CD4-positive, alpha-beta T cell (primary cell): ENCODE data around the gene TLL1. TPM values are rescaled to one million over a fixed set of nuclear protein-coding genes. Genes with fewer than 3 reads are reported as not detected.

Experiments
- ATAC-seq: fragments of 200-7000 bp; cut with Tn5 transposase; one replicate; pipeline ENCODE4 v1.10.0; 2022; ENCODE audit warnings: mild to moderate bottlenecking; ENCODE audit not compliant: poor library complexity
- CTCF ChIA-PET: fragments of 350-600 bp; sonication (Branson Sonifier 250); formaldehyde crosslinking; loops from one replicate; lab custom pipeline; 2021; ENCODE audit warnings: antibody characterized with exemption, inconsistent platforms; lab: Charles Lee
- POLR2A ChIA-PET: fragments of 350-600 bp; sonication (Branson Sonifier 250); formaldehyde crosslinking; loops from one replicate; lab custom pipeline; 2021; ENCODE audit warnings: antibody characterized with exemption, inconsistent platforms; lab: Charles Lee
- DNase-seq, 14 experiments: peaks; one replicate each; pipeline ENCODE4 v3.0.0-alpha.2; 2013 to 2020; ENCODE audit warnings: mixed read lengths in 2 of 14
- H3K27ac ChIP-seq, 2 donors: one replicate each; pipeline versions ENCODE4 v1.5.1 to v1.7.0; 2013; ENCODE audit warnings: low read length in 2 of 2, low read depth in 1 of 2, mild to moderate bottlenecking in 1 of 2
- H3K27me3 ChIP-seq, 2 experiments: 1 replicate in 1 of 2; 2 replicates in 1 of 2; pipeline versions ENCODE4 v1.6.1 to v1.7.0; 2013; ENCODE audit warnings: low read length in 2 of 2, control low read depth in 1 of 2, mild to moderate bottlenecking in 1 of 2, moderate library complexity in 1 of 2; ENCODE audit not compliant: insufficient read depth in 2 of 2, control insufficient read depth in 1 of 2
- H3K36me3 ChIP-seq: one replicate; pipeline ENCODE4 v1.6.1; 2013; ENCODE audit warnings: low read length, control low read depth; ENCODE audit not compliant: insufficient read depth
- H3K4me1 ChIP-seq: one replicate; pipeline ENCODE4 v1.6.1; 2013; ENCODE audit warnings: low read length, control low read depth; ENCODE audit not compliant: insufficient read depth
- H3K4me3 ChIP-seq: one replicate; pipeline ENCODE4 v1.5.1; 2013; ENCODE audit warnings: mild to moderate bottlenecking, low read length, moderate library complexity
- H3K9me3 ChIP-seq, 2 experiments: 1 replicate in 1 of 2; 2 replicates in 1 of 2; pipeline versions ENCODE4 v1.6.1 to v1.7.0; 2013; ENCODE audit warnings: low read length in 2 of 2, mild to moderate bottlenecking in 2 of 2, control low read depth in 1 of 2, moderate library complexity in 1 of 2; ENCODE audit not compliant: control insufficient read depth in 1 of 2, insufficient read depth in 1 of 2
- H3K27ac Mint-ChIP-seq: one replicate; pipeline ENCODE4 v1.8.0; 2020; ENCODE audit warnings: mixed read lengths
- H3K27me3 Mint-ChIP-seq: one replicate; pipeline ENCODE4 v1.8.0; 2021; ENCODE audit warnings: mixed read lengths
- H3K36me3 Mint-ChIP-seq: one replicate; pipeline ENCODE4 v1.8.0; 2021; ENCODE audit warnings: low read depth, mixed read lengths
- H3K4me1 Mint-ChIP-seq: one replicate; pipeline ENCODE4 v1.8.0; 2021; ENCODE audit warnings: low read depth, mixed read lengths
- H3K4me3 Mint-ChIP-seq: one replicate; pipeline ENCODE4 v1.8.0; 2020; ENCODE audit warnings: mild to moderate bottlenecking, mixed read lengths
- H3K9me3 Mint-ChIP-seq: one replicate; pipeline ENCODE4 v1.8.0; 2020; ENCODE audit warnings: mixed read lengths
- CTCF ChIP-seq: fragments of 200-600 bp; IDR thresholded peaks from one replicate; pipeline ENCODE4 v1.8.0; 2022; ENCODE audit warnings: antibody characterized with exemption, mild to moderate bottlenecking
- intact Hi-C, 2 experiments: fragments of 100-400 bp; cut with DNase I in 1 of 2; cut with micrococcal nuclease in 1 of 2; formaldehyde crosslinking; loops; one replicate each; pipeline versions ENCODE4 v1.15.1 to v1.9.0; 2023 to 2025; cut with DNase I, micrococcal nuclease
- total RNA-seq, 174 experiments: library from RNA in 2 of 174; stranded (reverse) in 2 of 174; gene quantifications; one replicate each; pipeline ENCODE4 v1.2.3 and lab custom pipeline; 2021 to 2026

Gene TLL1
- total RNA-seq, 2 experiments from 2014 or later = not detected

- ChIA-PET CTCF (no interaction called here), POLR2A (no interaction called here)
- DNase-seq (no peak), ATAC-seq (no peak)
- Histone ChIP-seq H3K27ac (no peak overlapping the region), H3K27me3 (no peaks in the 10 kb centered on the region), H3K9me3 (no peaks in the 10 kb centered on the region), H3K36me3 (no peaks in the 10 kb centered on the region), H3K4me1 (no peaks in the 10 kb centered on the region), H3K4me3 (no peak overlapping the region)
- TF ChIP-seq CTCF = no peak
- Mint-ChIP-seq H3K36me3 (no peaks in the 10 kb centered on the region), H3K27me3 (no peaks in the 10 kb centered on the region), H3K4me1 (no peaks in the 10 kb centered on the region), H3K9me3 (no peaks in the 10 kb centered on the region), H3K27ac (no peak overlapping the region), H3K4me3 (no peak overlapping the region)
- intact Hi-C loops = no loop called here
Observed at GRCh38 chr4:166049036-166049435, 176.0 kb downstream of the TLL1 start.

GRCh38 chr4:166064721-166065120 is 191.7 kb downstream of the TLL1 start:
- TF ChIP-seq CTCF = no peak
- intact Hi-C loops = no loop called here
- POLR2A ChIA-PET = no interaction called here
- Mint-ChIP-seq H3K27ac (no peak overlapping the region), H3K4me1 (no peaks in the 10 kb centered on the region), H3K36me3 (no peaks in the 10 kb centered on the region), H3K4me3 (no peak overlapping the region), H3K27me3 (no peaks in the 10 kb centered on the region), H3K9me3 (no peaks in the 10 kb centered on the region)
- H3K27me3 ChIP-seq = no peaks in the 10 kb centered on the region
- H3K27ac ChIP-seq = no peak overlapping the region
- no peak for DNase-seq
- no peaks in the 10 kb centered on the region for H3K9me3 ChIP-seq
- H3K4me1 ChIP-seq = no peaks in the 10 kb centered on the region
- no peaks in the 10 kb centered on the region for H3K36me3 ChIP-seq
- no peak overlapping the region for H3K4me3 ChIP-seq
- no peak for ATAC-seq
- CTCF ChIA-PET = no interaction called here

DNA sequence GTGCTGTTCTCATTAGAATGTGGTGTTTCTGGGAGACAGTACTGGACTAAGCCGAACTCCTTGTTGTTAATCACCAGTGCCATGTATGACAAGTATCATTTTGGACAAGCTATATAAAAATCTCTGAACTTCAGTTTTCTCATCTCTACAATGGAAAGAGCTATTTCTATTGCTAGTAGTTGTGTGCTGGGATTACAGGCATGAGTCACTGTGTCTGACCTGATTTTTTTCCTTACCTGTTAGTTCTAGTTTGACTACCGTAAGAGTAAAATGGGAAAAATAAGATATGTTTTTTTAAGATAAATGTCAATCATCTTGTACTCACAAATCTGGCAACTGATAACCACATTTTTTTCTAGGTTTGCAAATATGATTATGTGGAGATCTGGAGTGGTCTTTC is 192.3 kb downstream of the TLL1 start:
- TF ChIP-seq CTCF = no peak
- Histone ChIP-seq H3K4me3 (no peak overlapping the region), H3K4me1 (no peaks in the 10 kb centered on the region), H3K27me3 (no peaks in the 10 kb centered on the region), H3K27ac (no peak overlapping the region), H3K9me3 (no peaks in the 10 kb centered on the region), H3K36me3 (no peaks in the 10 kb centered on the region)
- Mint-ChIP-seq H3K27ac (no peak overlapping the region), H3K4me1 (no peaks in the 10 kb centered on the region), H3K9me3 (no peaks in the 10 kb centered on the region), H3K36me3 (no peaks in the 10 kb centered on the region), H3K27me3 (no peaks in the 10 kb centered on the region), H3K4me3 (no peak overlapping the region)
- ChIA-PET CTCF (no interaction called here), POLR2A (no interaction called here)
- DNase-seq = no peak
- no peak for ATAC-seq
- intact Hi-C loops = no loop called here
